Measurements from ENCODE around the gene SPNS3. TPM values are rescaled to one million over a fixed set of nuclear protein-coding genes. Genes with fewer than 3 reads are reported as not detected.

The SPNS3 gene
- polyA plus RNA-seq, 2 of the 4 experiments (the other 2 are of a cell fraction): not detected

- TF ChIP-seq ZC3H11A (IDR thresholded peaks at IDR 0.05) (no peak), CBX2 (IDR thresholded peaks at IDR 0.05; ENCODE audit: borderline replicate concordance, low read depth) (no peak)
Measured at GRCh38 chr17:4478318-4478830, 44.6 kb downstream of the SPNS3 start (continued).

GRCh38 chr17:4479340-4479981 lies 45.7 kb downstream of the SPNS3 start:
- ChIA-PET CTCF (interaction anchor here (1.3 kb wide), 1 partner anchor 87 kb away, joined by 4 read pairs; no protein-coding TSS in a partner anchor), POLR2A (no interaction called here)
- TF ChIP-seq ZFP36 (IDR thresholded peaks at IDR 0.05; ENCODE audit: borderline replicate concordance, partially characterized antibody) (peak; percentile 72), TP53 (CRISPR knock-in tag; IDR thresholded peaks at IDR 0.05) (no peak), FOSB (CRISPR knock-in tag; IDR thresholded peaks at IDR 0.05) (no peak), KDM1A (IDR thresholded peaks at IDR 0.05; ENCODE audit: low read depth) (peak; percentile 48; the same call in 1 of the 2 replicates)
- H3K4me1 ChIP-seq: peaks cover 22% of the 10 kb centered on the region; the same call in 2 of the 3 replicates
- FAIRE-seq (no peak), ATAC-seq (no peak), DNase-seq (ENCODE audit: low read depth in 1 of 2, low spot score in 1 of 2) (no peak)
- H3K9me3 ChIP-seq: no peaks in the 10 kb centered on the region
- 66% methylated on average over 8 of the region's 8 CpGs for WGBS (ENCODE audit: missing lambda C conversion rate)
- H3K4me2 ChIP-seq: no peak overlapping the region
- no peak overlapping the region for H3K27ac ChIP-seq
- H3K4me3 ChIP-seq: no peak overlapping the region

GRCh38 chr17:4479982-4480751 lies 46.4 kb downstream of the SPNS3 start:
- H3K27ac ChIP-seq: 0 out of 6 replicates have a peak overlapping the region, but pooled peaks of 1 of the 2 experiments have one; percentile 10
- ATAC-seq: no peak; a peak in 1 of 6 replicates
- 0 out of 2 replicates have a peak, but pooled peaks have one; percentile 76 for TF ChIP-seq CHD4 (IDR thresholded peaks at IDR 0.05; ENCODE audit: borderline replicate concordance)
- TF ChIP-seq HDAC2 (IDR thresholded peaks at IDR 0.05): no peak
- TF ChIP-seq BHLHE40 (IDR thresholded peaks at IDR 0.05; ENCODE audit: low read depth, low read length): no peak
- TF ChIP-seq CBX8 (IDR thresholded peaks at IDR 0.05): no peak
- no peak for TF ChIP-seq PHF8 (IDR thresholded peaks at IDR 0.05; ENCODE audit: borderline replicate concordance, low read depth)
- no peak for FAIRE-seq
- CTCF ChIA-PET: interaction anchor here (0.8 to 1.3 kb wide), 5 partner anchors 11 to 279 kb away, joined by 3 to 4 read pairs (median 4); no protein-coding TSS in a partner anchor
- no peak for DNase-seq (ENCODE audit: low read depth in 1 of 2, low spot score in 1 of 2)
- POLR2A ChIA-PET: no interaction called here
- H3K4me1 ChIP-seq: peaks cover 22% of the 10 kb centered on the region; the same call in 2 of the 3 replicates
- H3K4me3 ChIP-seq: no peak overlapping the region
- 52% methylated on average over 13 of the region's 13 CpGs for WGBS (ENCODE audit: missing lambda C conversion rate)
- H3K4me2 ChIP-seq: peak overlapping the region; percentile 22; the same call in 2 of the 3 replicates
- no peaks in the 10 kb centered on the region for H3K9me3 ChIP-seq

- H3K27ac ChIP-seq: 0 out of 6 replicates have a peak overlapping the region, but pooled peaks of 1 of the 2 experiments have one; percentile 22
- peaks cover 22% of the 10 kb centered on the region; the same call in 2 of the 3 replicates for H3K4me1 ChIP-seq
- peak in 1 of 2 experiments; percentile 7; a peak in 3 of 6 replicates for ATAC-seq
- ChIA-PET POLR2A (no interaction called here), CTCF (interaction anchor here (0.6 to 1.9 kb wide), 6 partner anchors 10 to 280 kb away, joined by 3 to 12 read pairs (median 4); no protein-coding TSS in a partner anchor)
- TF ChIP-seq RFX5 (IDR thresholded peaks at IDR 0.05) (no peak), CBX2 (IDR thresholded peaks at IDR 0.05; ENCODE audit: borderline replicate concordance, low read depth) (no peak), RAD21 (conservative IDR thresholded peaks at IDR 0.05 in 1 of 2, IDR thresholded peaks at IDR 0.05 in 1 of 2) (no peak), MAX (IDR thresholded peaks at IDR 0.05) (no peak), E2F6 (IDR thresholded peaks at IDR 0.05; ENCODE audit: borderline replicate concordance, low read depth) (no peak), HES2 (IDR thresholded peaks at IDR 0.05) (no peak), MAFK (IDR thresholded peaks at IDR 0.05; ENCODE audit: partially characterized antibody) (no peak), HOXA7 (CRISPR knock-in tag; IDR thresholded peaks at IDR 0.05) (no peak), TP53 (CRISPR knock-in tag; IDR thresholded peaks at IDR 0.05) (no peak), JUN (IDR thresholded peaks at IDR 0.05) (no peak), ZC3H11A (IDR thresholded peaks at IDR 0.05) (no peak), HEYL (CRISPR knock-in tag; IDR thresholded peaks at IDR 0.05) (no peak), NR3C1 (IDR thresholded peaks at IDR 0.05) (no peak), CHD2 (IDR thresholded peaks at IDR 0.05; ENCODE audit: low read length, partially characterized antibody) (no peak), CEBPB (IDR thresholded peaks at IDR 0.05) (no peak), HOXB5 (CRISPR knock-in tag; IDR thresholded peaks at IDR 0.05) (no peak), POLR2AphosphoS2 (conservative IDR thresholded peaks at IDR 0.05; ENCODE audit: low read length) (no peak), MAZ (IDR thresholded peaks at IDR 0.05; ENCODE audit: borderline replicate concordance, low read depth, low read length) (no peak), ESRRA (IDR thresholded peaks at IDR 0.05; ENCODE audit: borderline replicate concordance, low read length) (no peak)
- no peak overlapping the region for H3K4me3 ChIP-seq
- peak overlapping the region; percentile 22; the same call in 2 of the 3 replicates for H3K4me2 ChIP-seq
- FAIRE-seq: no peak
- WGBS (ENCODE audit: missing lambda C conversion rate): 56% methylated on average over 14 of the region's 14 CpGs
- DNase-seq (ENCODE audit: low read depth in 1 of 2, low spot score in 1 of 2): no peak
- no peaks in the 10 kb centered on the region for H3K9me3 ChIP-seq
Measured at GRCh38 chr17:4480929-4481898, 47.5 kb downstream of the SPNS3 start.

All from A549 (cell line).